H9 (cell line): ENCODE data around the gene CELF4. TPM values are rescaled to one million over a fixed set of nuclear protein-coding genes. Genes with fewer than 3 reads are reported as not detected.

Source experiments
- DNase-seq: peaks from one replicate; pipeline ENCODE4 v3.0.0-alpha.2; 2017
- H2AFZ ChIP-seq: one replicate; pipeline ENCODE4 v1.6.1; 2013; ENCODE audit warnings: mild to moderate bottlenecking, low read length, control low read depth, moderate library complexity
- H2AK5ac ChIP-seq: 2 replicates; pipeline ENCODE4 v1.6.1; 2013; ENCODE audit warnings: low read length, control low read depth, mixed read lengths; ENCODE audit not compliant: insufficient read length
- H2BK120ac ChIP-seq: one replicate; pipeline ENCODE4 v1.6.1; 2013; ENCODE audit warnings: low read depth, mild to moderate bottlenecking, low read length, control low read depth, inconsistent platforms; ENCODE audit not compliant: poor library complexity, severe bottlenecking
- H2BK12ac ChIP-seq: 2 replicates; pipeline ENCODE4 v1.6.1; 2013; ENCODE audit warnings: low read length, control low read depth, mixed read lengths, low read depth; ENCODE audit not compliant: insufficient read length
- H2BK15ac ChIP-seq: 2 replicates; pipeline ENCODE4 v1.6.1; 2013; ENCODE audit warnings: low read depth, low read length, control low read depth
- H2BK20ac ChIP-seq: one replicate; pipeline ENCODE4 v1.6.1; 2013; ENCODE audit warnings: low read depth, mild to moderate bottlenecking, low read length, control low read depth, inconsistent platforms; ENCODE audit not compliant: poor library complexity, severe bottlenecking
- H2BK5ac ChIP-seq: 2 replicates; pipeline ENCODE4 v1.6.1; 2013; ENCODE audit warnings: low read length, control low read depth, mixed read lengths; ENCODE audit not compliant: insufficient read length
- H3K14ac ChIP-seq: 2 replicates; pipeline ENCODE4 v1.6.1; 2013; ENCODE audit warnings: low read length, control low read depth; ENCODE audit not compliant: insufficient read depth
- H3K18ac ChIP-seq: 2 replicates; pipeline ENCODE4 v1.6.1; 2013; ENCODE audit warnings: low read depth, mild to moderate bottlenecking, mixed read lengths, low read length, control low read depth; ENCODE audit not compliant: insufficient read length
- H3K23ac ChIP-seq: 2 replicates; pipeline ENCODE4 v1.6.1; 2013; ENCODE audit warnings: low read length, control low read depth, mixed read lengths, low read depth; ENCODE audit not compliant: insufficient read length
- H3K23me2 ChIP-seq: 2 replicates; pipeline ENCODE4 v1.6.1; 2013; ENCODE audit warnings: low read depth, mild to moderate bottlenecking, mixed read lengths, low read length, control low read depth; ENCODE audit not compliant: insufficient read length, poor library complexity, severe bottlenecking
- H3K27ac ChIP-seq: 2 replicates; pipeline ENCODE4 v1.5.1; 2013; ENCODE audit warnings: low read length, control low read depth, mixed read lengths, low read depth; ENCODE audit not compliant: insufficient read length
- H3K27me3 ChIP-seq: 2 replicates; pipeline ENCODE4 v1.6.1; 2013; ENCODE audit warnings: low read length, control low read depth, inconsistent platforms; ENCODE audit not compliant: insufficient read depth
- H3K4ac ChIP-seq: 2 replicates; pipeline ENCODE4 v1.6.1; 2013; ENCODE audit warnings: low read depth, mild to moderate bottlenecking, control low read depth, inconsistent platforms, low read length, moderate library complexity
- H3K4me1 ChIP-seq: 2 replicates; pipeline ENCODE4 v1.6.1; 2013; ENCODE audit warnings: low read length, control low read depth, inconsistent platforms; ENCODE audit not compliant: insufficient read depth
- H3K4me2 ChIP-seq: 2 replicates; pipeline ENCODE4 v1.6.1; 2013; ENCODE audit warnings: low read length, control low read depth, mixed read lengths; ENCODE audit not compliant: insufficient read length, insufficient read depth
- H3K56ac ChIP-seq: 2 replicates; pipeline ENCODE4 v1.6.1; 2013; ENCODE audit warnings: low read depth, mild to moderate bottlenecking, mixed read lengths, low read length, control low read depth; ENCODE audit not compliant: insufficient read length
- H3K79me1 ChIP-seq: 2 replicates; pipeline ENCODE4 v1.6.1; 2013; ENCODE audit warnings: low read depth, mild to moderate bottlenecking, moderate library complexity, low read length, control low read depth, inconsistent platforms; ENCODE audit not compliant: insufficient read depth, poor library complexity, severe bottlenecking
- H3K79me2 ChIP-seq: 2 replicates; pipeline ENCODE4 v1.6.1; 2013; ENCODE audit warnings: low read length, control low read depth, inconsistent platforms; ENCODE audit not compliant: insufficient read depth
- H3K9ac ChIP-seq: 2 replicates; pipeline ENCODE4 v1.6.1; 2013; ENCODE audit warnings: low read length, control low read depth, mixed read lengths; ENCODE audit not compliant: insufficient read length; ENCODE audit errors: extremely low read depth
- H3K9me3 ChIP-seq: one replicate; pipeline ENCODE4 v1.6.1; 2013; ENCODE audit warnings: low read depth, low read length, inconsistent platforms; ENCODE audit not compliant: control insufficient read depth
- H3T11ph ChIP-seq: one replicate; pipeline ENCODE4 v1.6.1; 2013; ENCODE audit warnings: mild to moderate bottlenecking, low read length, control low read depth, inconsistent platforms
- H4K20me1 ChIP-seq: one replicate; pipeline ENCODE4 v1.6.1; 2013; ENCODE audit not compliant: control insufficient read depth, insufficient read length, insufficient read depth
- H4K5ac ChIP-seq: 2 replicates; pipeline ENCODE4 v1.6.1; 2013; ENCODE audit warnings: low read depth, mild to moderate bottlenecking, mixed read lengths, low read length, control low read depth; ENCODE audit not compliant: insufficient read length
- H4K8ac ChIP-seq: replicated peaks from 2 replicates; pipeline ENCODE4 v1.6.1; 2013; ENCODE audit warnings: low read length, control low read depth, mixed read lengths, low read depth; ENCODE audit not compliant: insufficient read length
- H4K91ac ChIP-seq: 2 replicates; pipeline ENCODE4 v1.6.1; 2013; ENCODE audit warnings: low read depth, mild to moderate bottlenecking, moderate library complexity, mixed read lengths, low read length, control low read depth; ENCODE audit not compliant: insufficient read length
- H3K27ac Mint-ChIP-seq, 3 experiments: 2 replicates in 2 of 3; 3 replicates in 1 of 3; pipeline ENCODE4 v1.8.0; 2020 to 2021; ENCODE audit warnings: mixed read lengths in 3 of 3, mild to moderate bottlenecking in 1 of 3, moderate library complexity in 1 of 3
- H3K27me3 Mint-ChIP-seq: 2 replicates; pipeline ENCODE4 v1.8.0; 2021; ENCODE audit warnings: low read depth, mild to moderate bottlenecking, moderate library complexity, mixed read lengths
- H3K36me3 Mint-ChIP-seq, 3 experiments: 2 replicates in 2 of 3; 3 replicates in 1 of 3; pipeline ENCODE4 v1.8.0; 2020 to 2021; ENCODE audit warnings: low read depth in 3 of 3, mixed read lengths in 3 of 3; ENCODE audit not compliant: insufficient read depth in 1 of 3
- H3K4me1 Mint-ChIP-seq, 2 experiments: 2 replicates each; pipeline ENCODE4 v1.8.0; 2020; ENCODE audit warnings: mixed read lengths in 2 of 2
- H3K4me3 Mint-ChIP-seq, 2 experiments: 2 replicates in 1 of 2; 3 replicates in 1 of 2; pipeline ENCODE4 v1.8.0; 2020 to 2021; ENCODE audit warnings: mild to moderate bottlenecking in 2 of 2, mixed read lengths in 2 of 2, moderate library complexity in 1 of 2
- H3K9me3 Mint-ChIP-seq, 2 experiments: 2 replicates in 1 of 2; 3 replicates in 1 of 2; pipeline ENCODE4 v1.8.0; 2020; ENCODE audit warnings: mild to moderate bottlenecking in 2 of 2, mixed read lengths in 2 of 2, moderate library complexity in 1 of 2
- CTCF ChIP-seq: fragments of 200-600 bp; sonication (generic); conservative IDR thresholded peaks from 3 replicates; pipeline ENCODE4 v1.8.0; 2021; ENCODE audit warnings: antibody characterized with exemption, mild to moderate bottlenecking
- WGBS: extraction: QIAGEN DNeasy Blood & Tissue Kit; methylation state at CpG from one replicate; pipeline ENCODE4 v1.1.7; 2013; ENCODE audit warnings: missing lambda C conversion rate, low lambda C conversion rate, mixed read lengths; ENCODE audit not compliant: insufficient read length; ENCODE audit errors: extremely low coverage; 5-methylcytosine and 5-hydroxymethylcytosine counted together
- total RNA-seq: library from RNA; stranded (reverse); gene quantifications from 2 replicates; pipeline ENCODE4 v1.2.1, GENCODE V29; 2021

CELF4 gene
- total RNA-seq, 1 experiment from 2014 or later = 1.1 TPM

- no peaks in the 10 kb centered on the region for H3K23me2 ChIP-seq
- no peak overlapping the region for H4K8ac ChIP-seq
- Mint-ChIP-seq H3K27me3 (peaks cover 13% of the 10 kb centered on the region), H3K9me3 (no peaks in the 10 kb centered on the region), H3K4me1 (peaks cover 5 to 10% of the 10 kb centered on the region in 2 experiments; a peak in 3 of 4 replicates), H3K36me3 (no peaks in the 10 kb centered on the region), H3K27ac (no peak overlapping the region), H3K4me3 (no peak overlapping the region)
- H3K18ac ChIP-seq = no peak overlapping the region
- no peak overlapping the region for H3T11ph ChIP-seq
- H2AK5ac ChIP-seq = no peak overlapping the region
- no peak overlapping the region for H3K9ac ChIP-seq
- H3K14ac ChIP-seq = no peak overlapping the region
- H3K23ac ChIP-seq = no peak overlapping the region
- no peaks in the 10 kb centered on the region for H3K27me3 ChIP-seq
- no peak overlapping the region for H2AFZ ChIP-seq
- WGBS = no CpG with 5 or more reads among the region's 4 CpGs
- H3K4me1 ChIP-seq = no peaks in the 10 kb centered on the region
- H2BK20ac ChIP-seq = no peak overlapping the region
- no peaks in the 10 kb centered on the region for H3K79me2 ChIP-seq
- H4K20me1 ChIP-seq = no peaks in the 10 kb centered on the region
- no peak overlapping the region for H2BK12ac ChIP-seq
- H3K9me3 ChIP-seq = no peaks in the 10 kb centered on the region
- H3K4me2 ChIP-seq = no peak overlapping the region
- DNase-seq = no peak
- no peaks in the 10 kb centered on the region for H3K79me1 ChIP-seq
- no peak overlapping the region for H2BK120ac ChIP-seq
- H4K91ac ChIP-seq = no peak overlapping the region
- TF ChIP-seq CTCF = no peak
- H2BK5ac ChIP-seq = no peak overlapping the region
- no peak overlapping the region for H3K27ac ChIP-seq
- no peak overlapping the region for H3K4ac ChIP-seq
- no peak overlapping the region for H3K56ac ChIP-seq
- H4K5ac ChIP-seq = no peak overlapping the region
- no peak overlapping the region for H2BK15ac ChIP-seq
Measured at GRCh38 chr18:37546651-37547050, 18.9 kb downstream of the CELF4 start.
